ENCODE results near the gene CDK6. TPM values are rescaled to one million over a fixed set of nuclear protein-coding genes. Genes with fewer than 3 reads are reported as not detected.
A peak's percentile ranks its signal among the peaks of the same experiment; 100 is the strongest.

The CDK6 gene
- total RNA-seq, 1 donor from 2014 or later, result 26.8 TPM

- ATAC-seq, result no peak
Measured at GRCh38 chr7:92788559-92789183, 47.7 kb downstream of the CDK6 start.

- ATAC-seq, result peak; percentile 76
Measured at GRCh38 chr7:92785923-92786322, 50.5 kb downstream of the CDK6 start.

GRCh38 chr7:92784935-92785334 is 51.4 kb downstream of the CDK6 start:
- no peak for ATAC-seq

GRCh38 chr7:92783260-92784201 is 52.8 kb downstream of the CDK6 start:
- ATAC-seq, result no peak

GRCh38 chr7:92782855-92783254 is 53.5 kb downstream of the CDK6 start:
- ATAC-seq, result no peak

GRCh38 chr7:92782236-92782635 is 54.1 kb downstream of the CDK6 start:
- ATAC-seq, result no peak

GRCh38 chr7:92781117-92781720 is 55.2 kb downstream of the CDK6 start:
- ATAC-seq, result peak; percentile 75

- ATAC-seq, result no peak
Measured at GRCh38 chr7:92778972-92779371, 57.4 kb downstream of the CDK6 start.

GRCh38 chr7:92777993-92778392 is 58.4 kb downstream of the CDK6 start:
- no peak for ATAC-seq

GRCh38 chr7:92773808-92774207 is 62.6 kb downstream of the CDK6 start:
- no peak for ATAC-seq

GRCh38 chr7:92769844-92770243 is 66.5 kb downstream of the CDK6 start:
- ATAC-seq, result no peak

- no peak for ATAC-seq
Measured at GRCh38 chr7:92769394-92769699, 67.0 kb downstream of the CDK6 start.

GRCh38 chr7:92768501-92769393 is 67.6 kb downstream of the CDK6 start:
- ATAC-seq, result no peak

- ATAC-seq, result no peak
Measured at GRCh38 chr7:92767437-92767836, 68.9 kb downstream of the CDK6 start.

- peak; percentile 44 for ATAC-seq
Measured at GRCh38 chr7:92766461-92767003, 69.8 kb downstream of the CDK6 start.

GRCh38 chr7:92765725-92766124 is 70.6 kb downstream of the CDK6 start:
- peak; percentile 68 for ATAC-seq

- ATAC-seq, result peak; percentile 92
Measured at GRCh38 chr7:92763636-92764423, 72.5 kb downstream of the CDK6 start.

GRCh38 chr7:92762851-92763250 is 73.5 kb downstream of the CDK6 start:
- ATAC-seq, result no peak

GRCh38 chr7:92761391-92762097 is 74.8 kb downstream of the CDK6 start:
- ATAC-seq, result no peak

GRCh38 chr7:92758796-92759431 is 77.5 kb downstream of the CDK6 start:
- no peak for ATAC-seq

Measured in esophagus mucosa (tissue), 1 donor.